HEK293 (cell line): Measurements from ENCODE around the gene RNPEP.

ENCODE experiments used
- CTCF ChIA-PET: fragments of 350-600 bp; formaldehyde crosslinking; extraction: SDS; loops from one replicate; lab custom pipeline; 2021; ENCODE audit warnings: antibody characterized with exemption; lab: Yijun Ruan, JAX
- POLR2A ChIA-PET: fragments of 300-600 bp; formaldehyde crosslinking; extraction: SDS; loops from one replicate; lab custom pipeline; 2020; ENCODE audit warnings: antibody characterized with exemption, inconsistent platforms; lab: Yijun Ruan, JAX
- H3K27ac ChIP-seq: fragments of 200-500 bp; sonication (Bioruptor generic); 2 replicates; pipeline ENCODE4 v1.5.1; 2014; ENCODE audit warnings: low read depth, low read length, control low read depth, inconsistent platforms; ENCODE audit errors: extremely low read depth
- H3K36me3 ChIP-seq, 2 experiments: fragments of 200-500 bp in 1 of 2; sonication (Bioruptor generic) in 1 of 2; 1 replicate in 1 of 2; 2 replicates in 1 of 2; pipeline ENCODE4 v1.5.1; 2014 to 2017; ENCODE audit warnings: inconsistent platforms in 2 of 2, low read length in 2 of 2; ENCODE audit not compliant: control insufficient read depth in 2 of 2, insufficient read depth in 1 of 2
- H3K4me1 ChIP-seq: fragments of 200-500 bp; sonication (Bioruptor generic); 2 replicates; pipeline ENCODE4 v1.5.1; 2014; ENCODE audit warnings: mild to moderate bottlenecking, low read length, inconsistent platforms; ENCODE audit not compliant: control insufficient read depth, insufficient read depth
- H3K4me3 ChIP-seq: 2 replicates; pipeline ENCODE4 v1.5.1; 2011; ENCODE audit warnings: low read depth, mild to moderate bottlenecking, control low read depth, low read length, moderate library complexity
- H3K9me3 ChIP-seq: fragments of 200-500 bp; sonication (Bioruptor generic); 2 replicates; pipeline ENCODE4 v1.5.1; 2014; ENCODE audit warnings: low read depth, low read length, inconsistent platforms; ENCODE audit not compliant: control insufficient read depth, insufficient read depth
- EGR2 ChIP-seq: fragments of 450-650 bp; formaldehyde crosslinking; IDR thresholded peaks from 2 replicates; pipeline ENCODE4 v1.5.1; 2016; ENCODE audit warnings: low read depth, missing biosample characterization, missing genetic modification characterization
- KLF9 ChIP-seq: fragments of 450-650 bp; formaldehyde crosslinking; IDR thresholded peaks from 2 replicates; pipeline ENCODE4 v1.5.1; 2016; ENCODE audit warnings: missing biosample characterization, missing genetic modification characterization, low read depth
- TSHZ1 ChIP-seq: fragments of 450-650 bp; formaldehyde crosslinking; IDR thresholded peaks from 2 replicates; pipeline ENCODE4 v1.5.1; 2016; ENCODE audit warnings: missing biosample characterization, missing genetic modification characterization, borderline replicate concordance
- ZFP37 ChIP-seq: fragments of 450-650 bp; formaldehyde crosslinking; IDR thresholded peaks from 2 replicates; pipeline ENCODE4 v1.5.1; 2016; ENCODE audit warnings: missing biosample characterization, missing genetic modification characterization
- ZNF138 ChIP-seq: fragments of 450-650 bp; formaldehyde crosslinking; IDR thresholded peaks from 2 replicates; pipeline ENCODE4 v1.5.1; 2016; ENCODE audit warnings: missing biosample characterization, missing genetic modification characterization, borderline replicate concordance
- ZNF140 ChIP-seq: fragments of 450-650 bp; formaldehyde crosslinking; IDR thresholded peaks from 2 replicates; pipeline ENCODE4 v1.5.1; 2016; ENCODE audit warnings: missing biosample characterization, missing genetic modification characterization
- ZNF280D ChIP-seq: fragments of 450-650 bp; formaldehyde crosslinking; IDR thresholded peaks from 2 replicates; pipeline ENCODE4 v1.5.1; 2016; ENCODE audit warnings: missing biosample characterization, missing genetic modification characterization
- ZNF473 ChIP-seq: fragments of 450-650 bp; formaldehyde crosslinking; IDR thresholded peaks from 2 replicates; pipeline ENCODE4 v1.5.1; 2017; ENCODE audit warnings: missing biosample characterization, missing genetic modification characterization
- ZNF529 ChIP-seq: fragments of 450-650 bp; formaldehyde crosslinking; IDR thresholded peaks from 2 replicates; pipeline ENCODE4 v1.5.1; 2017; ENCODE audit warnings: missing genetic modification characterization, missing biosample characterization; ENCODE audit not compliant: insufficient replicate concordance
- ZNF580 ChIP-seq: fragments of 450-650 bp; formaldehyde crosslinking; IDR thresholded peaks from 2 replicates; pipeline ENCODE4 v1.5.1; 2016; ENCODE audit warnings: missing biosample characterization, missing genetic modification characterization
- ZNF664 ChIP-seq: fragments of 450-650 bp; formaldehyde crosslinking; IDR thresholded peaks from 2 replicates; pipeline ENCODE4 v1.5.1; 2016; ENCODE audit warnings: missing biosample characterization, missing genetic modification characterization
- ZSCAN30 ChIP-seq: fragments of 450-650 bp; IDR thresholded peaks from 2 replicates; pipeline ENCODE4 v1.5.1; 2018; ENCODE audit warnings: missing biosample characterization, mild to moderate bottlenecking, missing genetic modification characterization, moderate library complexity
- TF ChIP-seq, protein P1 (sequence below): fragments of 450-650 bp; formaldehyde crosslinking; IDR thresholded peaks from 2 replicates; pipeline ENCODE4 v1.5.1; 2016; ENCODE audit warnings: missing biosample characterization, missing genetic modification characterization
- TF ChIP-seq, protein P2 (sequence below): fragments of 450-650 bp; IDR thresholded peaks from 2 replicates; pipeline ENCODE4 v1.5.1; 2018; ENCODE audit warnings: missing biosample characterization, missing genetic modification characterization
- TF ChIP-seq, protein P3 (sequence below): fragments of 450-650 bp; formaldehyde crosslinking; conservative IDR thresholded peaks from 2 replicates; pipeline ENCODE4 v1.5.1; 2016; ENCODE audit warnings: low read depth, missing biosample characterization, missing genetic modification characterization

RNPEP gene

DNA sequence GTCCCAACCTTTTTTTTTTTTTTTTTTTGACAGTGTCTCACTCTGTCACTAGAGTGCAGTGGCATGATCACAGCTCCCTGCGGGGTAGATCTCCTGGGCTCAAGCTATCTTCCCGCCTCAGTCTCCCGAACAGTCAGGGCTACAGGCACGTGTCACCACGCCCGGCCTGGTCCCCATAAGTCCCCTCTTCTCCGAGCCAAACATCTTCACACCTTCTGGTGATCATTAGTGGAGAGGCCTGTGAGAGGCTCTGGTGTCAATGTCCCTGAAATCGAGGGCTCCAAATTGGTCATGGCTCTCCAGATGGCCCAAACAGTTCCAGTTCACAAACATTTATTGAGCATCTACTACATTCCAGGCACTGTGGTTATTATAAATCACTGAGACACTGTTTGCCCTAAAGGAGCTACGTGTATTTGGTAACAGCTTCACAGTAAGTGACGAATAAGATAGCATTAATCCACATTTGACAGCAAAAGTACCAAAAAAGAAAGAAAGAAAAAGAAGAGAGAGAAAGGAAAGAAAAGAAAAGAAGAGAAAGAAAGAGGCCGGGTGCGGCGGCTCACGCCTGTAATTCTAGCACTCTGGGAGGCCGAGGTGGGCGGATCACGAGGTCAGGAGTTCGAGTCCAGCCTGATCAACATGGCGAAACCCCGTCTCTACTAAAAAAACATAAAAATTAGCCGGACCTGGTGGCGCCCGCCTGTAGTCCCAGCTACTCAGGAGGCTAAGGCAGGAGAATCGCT is 28.0 kb upstream of the RNPEP start:
- H3K4me3 ChIP-seq, result peak overlapping the region; percentile 79
- CTCF ChIA-PET, result interaction anchor here (0.6 to 2.6 kb wide), 5 partner anchors 45 to 1075 kb away, joined by 3 to 20 read pairs (median 3); partner anchors contain the start of gene IPO9
- POLR2A ChIA-PET, result interaction anchor here (0.7 to 1.8 kb wide), 8 partner anchors 8 to 60 kb away, joined by 3 to 16 read pairs (median 4); partner anchors contain the start of genes LMOD1 and RNPEP
- no peaks in the 10 kb centered on the region for H3K4me1 ChIP-seq
- H3K36me3 ChIP-seq, result peaks cover 17 to 22% of the 10 kb centered on the region in 2 experiments
- H3K27ac ChIP-seq, result no peak overlapping the region; the same call in 1 of the 2 replicates
- H3K9me3 ChIP-seq, result no peaks in the 10 kb centered on the region
- TF ChIP-seq ZSCAN30 (tag by site-specific recombination) (no peak), ZNF529 (tag by site-specific recombination) (no peak), ZNF664 (tag by site-specific recombination) (peak; percentile 99), ZFP37 (tag by site-specific recombination) (no peak), ZNF473 (tag by site-specific recombination) (no peak), ZNF580 (tag by site-specific recombination) (no peak), ZNF280D (tag by site-specific recombination) (peak; percentile 74; the same call in 1 of the 2 replicates), ZNF140 (tag by site-specific recombination) (no peak), KLF9 (tag by site-specific recombination) (no peak), ZNF138 (tag by site-specific recombination) (no peak)
- TF ChIP-seq, protein P1, sequence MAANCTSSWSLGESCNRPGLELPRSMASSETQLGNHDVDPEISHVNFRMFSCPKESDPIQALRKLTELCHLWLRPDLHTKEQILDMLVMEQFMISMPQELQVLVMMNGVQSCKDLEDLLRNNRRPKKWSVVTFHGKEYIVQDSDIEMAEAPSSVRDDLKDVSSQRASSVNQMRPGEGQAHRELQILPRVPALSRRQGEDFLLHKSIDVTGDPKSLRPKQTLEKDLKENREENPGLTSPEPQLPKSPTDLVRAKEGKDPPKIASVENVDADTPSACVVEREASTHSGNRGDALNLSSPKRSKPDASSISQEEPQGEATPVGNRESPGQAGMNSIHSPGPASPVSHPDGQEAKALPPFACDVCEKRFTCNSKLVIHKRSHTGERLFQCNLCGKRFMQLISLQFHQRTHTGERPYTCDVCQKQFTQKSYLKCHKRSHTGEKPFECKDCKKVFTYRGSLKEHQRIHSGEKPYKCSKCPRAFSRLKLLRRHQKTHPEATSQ (tag by site-specific recombination), result no peak
- TF ChIP-seq, protein P2, sequence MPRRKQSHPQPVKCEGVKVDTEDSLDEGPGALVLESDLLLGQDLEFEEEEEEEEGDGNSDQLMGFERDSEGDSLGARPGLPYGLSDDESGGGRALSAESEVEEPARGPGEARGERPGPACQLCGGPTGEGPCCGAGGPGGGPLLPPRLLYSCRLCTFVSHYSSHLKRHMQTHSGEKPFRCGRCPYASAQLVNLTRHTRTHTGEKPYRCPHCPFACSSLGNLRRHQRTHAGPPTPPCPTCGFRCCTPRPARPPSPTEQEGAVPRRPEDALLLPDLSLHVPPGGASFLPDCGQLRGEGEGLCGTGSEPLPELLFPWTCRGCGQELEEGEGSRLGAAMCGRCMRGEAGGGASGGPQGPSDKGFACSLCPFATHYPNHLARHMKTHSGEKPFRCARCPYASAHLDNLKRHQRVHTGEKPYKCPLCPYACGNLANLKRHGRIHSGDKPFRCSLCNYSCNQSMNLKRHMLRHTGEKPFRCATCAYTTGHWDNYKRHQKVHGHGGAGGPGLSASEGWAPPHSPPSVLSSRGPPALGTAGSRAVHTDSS (tag by site-specific recombination), result no peak

- POLR2A ChIA-PET, result interaction anchor here (0.7 to 1.8 kb wide), 10 partner anchors 9 to 79 kb away, joined by 3 to 16 read pairs (median 3); partner anchors contain the start of genes LMOD1 and RNPEP
- no peak for TF ChIP-seq ZNF529 (tag by site-specific recombination)
- peak; percentile 93 for TF ChIP-seq EGR2 (tag by site-specific recombination)
- no peak for TF ChIP-seq TSHZ1 (tag by site-specific recombination)
- TF ChIP-seq, protein P3, sequence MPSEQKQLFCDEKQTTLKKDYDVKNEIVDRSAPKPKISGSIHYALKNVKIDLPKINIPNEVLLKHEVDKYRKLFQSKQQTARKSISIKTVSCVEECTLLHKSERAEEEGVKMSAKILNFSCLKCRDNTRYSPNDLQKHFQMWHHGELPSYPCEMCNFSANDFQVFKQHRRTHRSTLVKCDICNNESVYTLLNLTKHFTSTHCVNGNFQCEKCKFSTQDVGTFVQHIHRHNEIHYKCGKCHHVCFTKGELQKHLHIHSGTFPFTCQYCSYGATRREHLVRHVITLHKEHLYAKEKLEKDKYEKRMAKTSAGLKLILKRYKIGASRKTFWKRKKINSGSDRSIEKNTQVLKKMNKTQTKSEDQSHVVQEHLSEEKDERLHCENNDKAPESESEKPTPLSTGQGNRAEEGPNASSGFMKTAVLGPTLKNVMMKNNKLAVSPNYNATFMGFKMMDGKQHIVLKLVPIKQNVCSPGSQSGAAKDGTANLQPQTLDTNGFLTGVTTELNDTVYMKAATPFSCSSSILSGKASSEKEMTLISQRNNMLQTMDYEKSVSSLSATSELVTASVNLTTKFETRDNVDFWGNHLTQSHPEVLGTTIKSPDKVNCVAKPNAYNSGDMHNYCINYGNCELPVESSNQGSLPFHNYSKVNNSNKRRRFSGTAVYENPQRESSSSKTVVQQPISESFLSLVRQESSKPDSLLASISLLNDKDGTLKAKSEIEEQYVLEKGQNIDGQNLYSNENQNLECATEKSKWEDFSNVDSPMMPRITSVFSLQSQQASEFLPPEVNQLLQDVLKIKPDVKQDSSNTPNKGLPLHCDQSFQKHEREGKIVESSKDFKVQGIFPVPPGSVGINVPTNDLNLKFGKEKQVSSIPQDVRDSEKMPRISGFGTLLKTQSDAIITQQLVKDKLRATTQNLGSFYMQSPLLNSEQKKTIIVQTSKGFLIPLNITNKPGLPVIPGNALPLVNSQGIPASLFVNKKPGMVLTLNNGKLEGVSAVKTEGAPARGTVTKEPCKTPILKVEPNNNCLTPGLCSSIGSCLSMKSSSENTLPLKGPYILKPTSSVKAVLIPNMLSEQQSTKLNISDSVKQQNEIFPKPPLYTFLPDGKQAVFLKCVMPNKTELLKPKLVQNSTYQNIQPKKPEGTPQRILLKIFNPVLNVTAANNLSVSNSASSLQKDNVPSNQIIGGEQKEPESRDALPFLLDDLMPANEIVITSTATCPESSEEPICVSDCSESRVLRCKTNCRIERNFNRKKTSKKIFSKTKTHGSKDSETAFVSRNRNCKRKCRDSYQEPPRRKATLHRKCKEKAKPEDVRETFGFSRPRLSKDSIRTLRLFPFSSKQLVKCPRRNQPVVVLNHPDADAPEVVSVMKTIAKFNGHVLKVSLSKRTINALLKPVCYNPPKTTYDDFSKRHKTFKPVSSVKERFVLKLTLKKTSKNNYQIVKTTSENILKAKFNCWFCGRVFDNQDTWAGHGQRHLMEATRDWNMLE (tag by site-specific recombination), result peak; percentile 58; the same call in 1 of the 2 replicates
Measured at GRCh38 chr1:201955009-201955728, 27.3 kb upstream of the RNPEP start, which contains the start of gene TIMM17A. TSS of gene TIMM17A (plus strand) at chr1:201955503. CDS start at chr1:201955527, 24 bp downstream.

More at GRCh38 chr1:201955009-201955728, 27.3 kb upstream of the RNPEP start, which contains the start of gene TIMM17A:
- Histone ChIP-seq H3K4me3 (peak within 1 kb of the TSS; percentile 79), H3K27ac (peak within 1 kb of the TSS; percentile 41; the same call in 1 of the 2 replicates), H3K36me3 (peaks cover 25 to 26% of the 10 kb centered on the region in 2 experiments), H3K4me1 (no peaks in the 10 kb centered on the region), H3K9me3 (no peaks in the 10 kb centered on the region)
- CTCF ChIA-PET, result interaction anchor here (0.6 to 2.6 kb wide), 3 partner anchors 59 to 1075 kb away, joined by 3 to 20 read pairs (median 3); no protein-coding TSS in a partner anchor
